Testis (tissue), 3 donors: ENCODE measurements around the gene GBX1. TPM values are rescaled to one million over a fixed set of nuclear protein-coding genes. Genes with fewer than 3 reads are reported as not detected.
A peak's percentile ranks its signal among the peaks of the same experiment; 100 is the strongest.

ENCODE experiments used
- DNase-seq: peaks from one replicate; pipeline ENCODE4 v3.0.0-alpha.2; 2019
- H3K27ac ChIP-seq, 2 donors: fragments of 200-600 bp; sonication (generic); one replicate each; pipeline ENCODE4 v1.5.1; 2019
- H3K27me3 ChIP-seq: fragments of 200-600 bp; sonication (generic); one replicate; pipeline ENCODE4 v1.5.1; 2019
- H3K36me3 ChIP-seq: fragments of 200-600 bp; sonication (generic); one replicate; pipeline ENCODE4 v1.5.1; 2017; ENCODE audit warnings: low read depth; ENCODE audit errors: missing control alignments
- H3K4me1 ChIP-seq: fragments of 200-600 bp; sonication (generic); one replicate; pipeline ENCODE4 v1.5.1; 2019
- H3K4me3 ChIP-seq, 2 donors: fragments of 200-600 bp; sonication (generic); one replicate each; pipeline ENCODE4 v1.5.1; 2017 to 2019
- H3K9me3 ChIP-seq: fragments of 200-600 bp; sonication (generic); one replicate; pipeline ENCODE4 v1.5.1; 2017
- CTCF ChIP-seq, 3 experiments: fragments of 450-650 bp in 2 of 3; fragments of 200-600 bp in 1 of 3; sonication (generic) in 1 of 3; IDR thresholded peaks; one replicate each; pipeline ENCODE4 v1.5.1; 2016 to 2019; ENCODE audit warnings: antibody characterized with exemption in 3 of 3, mild to moderate bottlenecking in 2 of 3, moderate library complexity in 1 of 3
- POLR2A ChIP-seq: fragments of 450-650 bp; IDR thresholded peaks from one replicate; pipeline ENCODE4 v1.6.1; 2017; ENCODE audit warnings: antibody characterized with exemption, mild to moderate bottlenecking, moderate library complexity
- WGBS, 2 donors: methylation state at CpG; one replicate each; pipeline ENCODE4 v1.1.5; 2018; 5-methylcytosine and 5-hydroxymethylcytosine counted together
- intact Hi-C: fragments of 100-400 bp; cut with DNase I; formaldehyde crosslinking; loops from one replicate; pipeline ENCODE4 v1.15.1; 2023; ENCODE audit warnings: low total_unique reads
- polyA plus RNA-seq: library from polyadenylated mRNA; stranded (reverse); fragments of 350-450 nt; fragmentation: Illumina TruSeq; extraction: RNeasy Lipid Tissue Mini Kit (QIAGEN cat#74804); gene quantifications from one replicate; pipeline ENCODE4 v1.2.3, GENCODE V29; 2014; ENCODE audit warnings: low read depth, low replicate concordance; ENCODE audit not compliant: insufficient read depth
- total RNA-seq, 2 donors: library from RNA; depleted of rRNA; stranded (reverse); fragments of >200 nt; gene quantifications; one replicate each; pipeline ENCODE4 v1.2.3, GENCODE V29; 2016

Gene GBX1
- total and polyA plus RNA-seq, 3 donors from 2014 or later, result 2.9 to 15.6 (median 7.2) TPM

- Histone ChIP-seq H3K4me3 (no peak overlapping the region), H3K4me1 (no peaks in the 10 kb centered on the region), H3K27ac (no peak overlapping the region), H3K9me3 (no peaks in the 10 kb centered on the region), H3K27me3 (no peaks in the 10 kb centered on the region), H3K36me3 (no peaks in the 10 kb centered on the region)
- no peak for DNase-seq
- 93 to 99% methylated on average over 9 of the region's 9 CpGs for WGBS, 2 donors
- intact Hi-C loops, result no loop called here
- no peak for TF ChIP-seq CTCF (IDR thresholded peaks at IDR 0.05)
- no peak for TF ChIP-seq POLR2A
Measured at GRCh38 chr7:151202836-151203235, 35.3 kb upstream of the GBX1 start.

GRCh38 chr7:151201751-151202150 lies 34.3 kb upstream of the GBX1 start:
- WGBS, 2 donors, result 89 to 98% methylated on average over 4 of the region's 4 CpGs
- intact Hi-C loops, result no loop called here

GRCh38 chr7:151201344-151201743 lies 33.9 kb upstream of the GBX1 start:
- TF ChIP-seq POLR2A, result no peak
- TF ChIP-seq CTCF (IDR thresholded peaks at IDR 0.05), result no peak

More at GRCh38 chr7:151201751-151202150, 34.3 kb upstream of the GBX1 start:
- Histone ChIP-seq H3K9me3 (no peaks in the 10 kb centered on the region), H3K4me1 (no peaks in the 10 kb centered on the region), H3K36me3 (no peaks in the 10 kb centered on the region), H3K27ac (no peak overlapping the region), H3K4me3 (no peak overlapping the region), H3K27me3 (no peaks in the 10 kb centered on the region)
- DNase-seq, result no peak
- no peak for TF ChIP-seq CTCF (IDR thresholded peaks at IDR 0.05)
- no peak for TF ChIP-seq POLR2A

GRCh38 chr7:151198945-151199848 lies 31.7 kb upstream of the GBX1 start:
- TF ChIP-seq POLR2A (no peak), CTCF (IDR thresholded peaks at IDR 0.05) (no peak)
- Histone ChIP-seq H3K27me3 (no peaks in the 10 kb centered on the region), H3K27ac (peak overlapping the region in 1 of 2 donors; percentile 24), H3K9me3 (no peaks in the 10 kb centered on the region), H3K36me3 (no peaks in the 10 kb centered on the region), H3K4me3 (no peak overlapping the region), H3K4me1 (no peaks in the 10 kb centered on the region)
- intact Hi-C loops, result no loop called here
- DNase-seq, result peak; percentile 24
- 48 to 52% methylated on average over 12 to 30 of the region's 30 CpGs for WGBS, 2 donors

More at GRCh38 chr7:151201344-151201743, 33.9 kb upstream of the GBX1 start:
- Histone ChIP-seq H3K4me1 (no peaks in the 10 kb centered on the region), H3K27ac (no peak overlapping the region), H3K4me3 (no peak overlapping the region), H3K9me3 (no peaks in the 10 kb centered on the region), H3K36me3 (no peaks in the 10 kb centered on the region), H3K27me3 (no peaks in the 10 kb centered on the region)
- 83 to 91% methylated on average over 3 of the region's 3 CpGs for WGBS, 2 donors
- DNase-seq, result no peak
- intact Hi-C loops, result no loop called here

- Histone ChIP-seq H3K27ac (no peak overlapping the region), H3K27me3 (no peaks in the 10 kb centered on the region), H3K4me1 (no peaks in the 10 kb centered on the region), H3K4me3 (no peak overlapping the region), H3K36me3 (no peaks in the 10 kb centered on the region), H3K9me3 (no peaks in the 10 kb centered on the region)
- intact Hi-C loops, result no loop called here
- TF ChIP-seq CTCF (IDR thresholded peaks at IDR 0.05), result no peak
- no peak for TF ChIP-seq POLR2A
- DNase-seq, result no peak
Measured at GRCh38 chr7:151197932-151198331, 30.4 kb upstream of the GBX1 start.
